SK-N-SH treated with all-trans-retinoic acid at 6 μM for 48 hours (cell line): ENCODE data around the gene PPP6R2.

Experiments
- PATZ1 ChIP-seq: fragments of 250-450 bp; sonication (Bioruptor Pico); IDR thresholded peaks from 2 replicates; pipeline ENCODE4 v1.8.0; 2020; ENCODE audit warnings: mild to moderate bottlenecking, moderate library complexity, borderline replicate concordance
- TCF4 ChIP-seq: fragments of 250-450 bp; sonication (Bioruptor Pico); IDR thresholded peaks from 2 replicates; pipeline ENCODE4 v1.8.0; 2021; ENCODE audit warnings: mild to moderate bottlenecking, moderate library complexity, borderline replicate concordance

GRCh38 chr22:50318356-50318697 lies 24.8 kb upstream of the PPP6R2 start:
- TF ChIP-seq PATZ1 (CRISPR knock-in tag) (no peak), TCF4 (CRISPR knock-in tag) (no peak)
